Measurements from ENCODE around the gene GRID1. TPM values are rescaled to one million over a fixed set of nuclear protein-coding genes. Genes with fewer than 3 reads are reported as not detected.
"Not testable (repeated sequence)": the region's sequence is repeated elsewhere in the genome, so short reads cannot be mapped to it uniquely, and the experiment has no call there.

The GRID1 gene
- total RNA-seq, 1 experiment from 2014 or later = 0.05 TPM

DNA sequence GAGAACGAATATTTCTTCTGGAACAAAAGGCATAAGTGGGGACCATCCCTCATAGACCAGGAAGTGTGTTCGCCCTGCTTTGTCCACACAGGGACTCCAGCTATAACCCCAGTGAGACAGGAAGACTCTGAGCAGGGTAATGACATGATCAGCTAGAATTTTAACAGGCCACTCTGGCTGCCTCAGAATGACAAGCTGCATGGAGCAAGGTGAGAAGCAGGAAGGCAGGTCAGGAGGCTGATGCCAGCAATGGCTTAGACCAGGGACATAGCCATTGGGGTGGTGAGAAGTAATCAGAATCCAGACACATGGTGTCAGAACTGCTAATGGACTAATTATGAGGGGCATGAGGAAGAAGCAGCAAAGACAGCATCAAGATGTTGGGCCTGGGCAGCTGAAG, 264.6 kb downstream of the GRID1 start:
- no peak for DNase-seq (ENCODE audit: extremely low read depth, low read depth)

DNA sequence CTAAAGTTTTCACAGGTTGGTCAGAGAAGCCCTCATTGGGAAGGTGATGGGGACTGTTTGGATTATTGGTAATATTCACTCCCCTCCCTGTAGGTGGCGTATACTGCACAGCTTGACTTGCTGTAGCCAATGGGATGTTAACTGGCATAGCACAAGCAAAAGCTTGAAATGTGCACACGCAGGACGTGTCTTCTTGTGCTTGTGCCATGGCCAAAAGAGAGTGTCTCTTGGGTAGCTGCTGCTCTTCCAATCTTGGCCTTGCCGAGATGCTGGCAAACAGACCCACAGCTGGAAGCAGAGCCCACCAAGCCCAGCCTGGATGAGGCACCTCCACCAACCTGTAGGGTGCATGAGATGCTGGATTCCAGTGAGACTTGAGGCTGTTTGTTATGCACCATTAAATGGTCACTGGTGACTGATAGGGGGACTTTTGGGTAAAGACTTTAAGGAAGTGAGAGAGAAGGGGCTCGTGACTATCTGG, 266.0 kb downstream of the GRID1 start:
- DNase-seq (ENCODE audit: extremely low read depth, low read depth) = peak; percentile 23

DNA sequence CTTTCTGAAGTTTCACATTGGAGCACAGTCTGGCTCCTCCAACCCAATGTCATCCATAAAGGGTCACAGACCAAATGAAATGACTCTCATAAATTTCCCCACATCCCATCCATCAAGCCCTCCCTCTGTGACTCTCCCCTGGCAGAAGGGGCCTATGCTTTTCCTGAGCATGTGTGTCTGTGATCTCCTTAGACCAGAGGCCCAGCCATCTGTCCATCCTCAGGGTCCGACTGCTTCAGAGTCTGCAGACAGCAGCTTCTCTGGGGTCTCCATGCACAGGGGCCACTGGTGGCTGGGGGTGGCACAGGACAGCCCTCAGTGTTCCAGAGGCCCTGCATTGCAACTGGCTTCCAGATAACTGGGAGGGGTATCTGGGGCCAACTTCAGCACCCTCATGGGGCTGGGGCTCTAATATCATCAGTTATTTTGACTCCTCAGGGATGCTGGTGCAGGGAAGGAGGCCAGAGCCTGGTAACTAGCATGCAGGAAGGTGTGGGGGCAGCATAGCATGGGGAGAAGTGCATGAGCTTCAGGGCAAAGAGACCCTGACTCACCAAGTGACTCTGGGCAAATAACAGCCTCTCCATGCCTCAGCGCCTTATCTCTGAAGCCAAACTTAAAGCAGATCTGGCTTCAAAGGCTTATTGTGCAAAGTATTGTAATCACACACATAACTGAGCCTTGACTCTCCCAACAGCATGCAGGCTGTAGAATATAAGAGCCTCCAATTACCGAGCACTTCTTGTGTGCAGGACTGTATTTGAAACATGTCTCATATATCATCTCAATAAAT, 266.9 kb downstream of the GRID1 start:
- no peak for DNase-seq (ENCODE audit: extremely low read depth, low read depth)

DNA sequence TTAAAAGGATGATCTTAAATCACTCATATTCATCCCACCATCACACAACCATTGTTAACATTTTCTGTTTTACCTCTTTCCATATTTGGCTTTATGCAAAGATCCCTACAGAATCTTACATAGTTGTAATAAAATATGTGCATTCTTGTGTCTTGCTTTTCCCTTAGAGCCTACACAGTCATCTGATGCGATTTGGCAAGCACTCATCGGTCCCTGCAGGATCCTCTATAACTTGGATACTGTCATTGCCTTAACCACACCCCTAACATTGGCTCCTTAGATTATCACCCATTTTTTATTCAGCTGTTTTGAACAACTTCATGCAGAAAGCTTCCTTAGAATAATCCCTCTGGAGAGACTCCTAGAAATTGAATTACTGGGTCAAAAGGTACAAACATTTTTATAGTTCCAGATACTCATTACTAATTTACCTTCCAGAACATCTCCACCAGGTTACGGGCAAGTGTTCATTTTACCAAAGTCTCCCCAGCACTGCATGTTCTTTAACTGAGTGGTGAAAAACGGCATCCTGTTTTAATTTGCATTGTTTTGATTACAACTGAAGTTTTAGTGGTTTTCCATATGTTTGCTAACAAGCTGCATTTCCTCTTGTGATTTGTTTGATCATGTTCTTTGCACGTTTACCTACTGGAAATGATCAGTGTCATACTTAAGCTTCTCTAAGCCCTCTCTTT, 268.3 kb downstream of the GRID1 start:
- no peak for DNase-seq (ENCODE audit: extremely low read depth, low read depth)

DNA sequence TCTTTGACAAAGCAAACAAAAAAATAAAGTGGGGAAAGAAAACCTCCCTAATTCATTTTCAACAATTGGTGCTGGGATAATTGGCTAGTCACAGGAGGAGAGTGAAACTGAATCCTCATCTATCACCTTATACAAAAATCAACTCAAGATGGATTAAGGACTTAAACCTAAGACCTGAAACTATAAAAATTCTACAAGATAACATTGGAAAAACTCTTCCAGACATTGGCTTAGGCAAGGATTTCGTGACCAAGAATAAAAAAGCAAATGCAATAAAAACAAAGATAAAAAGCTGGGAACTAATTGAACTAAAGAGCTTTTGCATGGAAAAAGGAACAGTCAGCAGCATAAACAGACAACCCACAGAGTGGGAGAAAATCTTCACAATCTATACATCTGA, 271.5 kb downstream of the GRID1 start:
- DNase-seq (ENCODE audit: extremely low read depth, low read depth) = not testable (repeated sequence)

DNA sequence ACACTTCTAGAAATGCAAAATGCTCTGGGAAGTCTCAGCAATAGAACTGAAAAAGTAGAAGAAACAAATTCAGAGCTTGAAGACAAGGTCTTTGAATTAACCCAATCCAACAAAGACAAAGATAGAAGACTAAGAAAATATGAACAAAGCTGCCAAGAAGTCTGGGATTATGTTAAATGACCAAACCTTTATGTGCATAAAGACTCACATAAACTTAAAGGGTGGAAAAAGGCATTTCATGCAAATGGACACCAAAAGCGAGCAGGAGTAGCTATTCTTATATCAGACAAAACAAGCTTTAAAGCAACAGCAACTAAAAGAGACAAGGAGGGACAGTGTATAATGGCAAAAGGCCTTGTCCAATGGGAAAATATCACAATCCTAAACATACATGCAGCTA, 274.3 kb downstream of the GRID1 start:
- not testable (repeated sequence) for DNase-seq (ENCODE audit: extremely low read depth, low read depth)

DNA sequence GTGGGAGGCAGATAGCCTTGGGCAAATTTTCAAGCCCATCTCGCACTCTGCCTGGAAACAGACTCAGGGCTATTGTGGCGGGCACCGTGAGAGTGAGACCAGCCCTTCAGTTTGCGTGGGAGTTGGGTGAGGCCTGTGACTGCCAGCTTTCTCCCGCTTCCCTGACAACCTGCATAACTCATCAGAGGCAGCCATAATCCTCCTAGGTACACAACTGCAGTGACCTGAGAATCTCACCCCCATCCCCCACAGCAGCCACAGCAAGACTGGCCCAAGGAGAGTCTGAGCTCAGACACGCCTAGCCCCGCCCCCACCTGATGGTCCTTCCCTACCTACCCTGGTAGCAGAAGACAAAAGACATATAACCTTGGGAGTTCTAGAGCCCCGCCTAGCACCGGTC, 275.4 kb downstream of the GRID1 start:
- DNase-seq (ENCODE audit: extremely low read depth, low read depth) = no peak

DNA sequence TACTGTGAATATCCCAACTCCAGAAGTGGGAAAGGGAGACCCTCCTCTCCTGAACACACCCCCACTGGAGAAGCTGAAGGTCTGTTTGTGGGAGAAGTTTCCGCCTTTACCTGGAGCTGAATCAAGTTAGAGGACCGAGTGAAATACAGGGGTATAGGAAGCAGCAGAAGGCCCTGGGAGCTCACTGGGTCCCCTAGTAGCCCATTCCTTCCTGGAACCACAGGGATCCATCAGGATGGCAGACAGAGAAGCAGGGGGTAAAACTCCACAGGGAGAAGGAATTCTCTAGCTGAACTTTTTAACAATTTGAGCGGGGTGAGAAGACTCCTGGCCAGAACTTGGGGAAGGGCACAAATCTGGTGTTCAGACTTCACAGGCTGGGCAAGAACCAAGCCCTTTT, 275.8 kb downstream of the GRID1 start:
- no peak for DNase-seq (ENCODE audit: extremely low read depth, low read depth)

DNA sequence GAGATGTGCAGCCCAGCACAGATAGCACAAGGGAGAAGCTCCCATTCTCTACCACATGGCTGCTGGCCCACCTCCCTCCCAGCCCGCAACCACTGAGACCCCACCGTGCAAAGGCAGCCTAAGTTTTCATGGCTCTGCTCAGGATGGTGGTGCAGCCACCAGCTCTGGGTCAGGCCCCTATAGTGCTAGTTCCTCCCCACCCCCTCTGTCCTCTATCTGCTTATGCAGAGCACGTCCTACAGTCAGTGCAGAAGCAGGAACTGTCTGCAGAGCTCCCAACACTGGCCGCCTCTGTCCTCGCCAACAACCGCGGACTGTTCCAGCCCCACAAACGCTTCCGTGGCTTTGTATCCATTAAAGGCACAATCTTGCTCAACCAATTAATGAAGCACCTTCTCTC, 278.9 kb downstream of the GRID1 start:
- DNase-seq (ENCODE audit: extremely low read depth, low read depth) = no peak

DNA sequence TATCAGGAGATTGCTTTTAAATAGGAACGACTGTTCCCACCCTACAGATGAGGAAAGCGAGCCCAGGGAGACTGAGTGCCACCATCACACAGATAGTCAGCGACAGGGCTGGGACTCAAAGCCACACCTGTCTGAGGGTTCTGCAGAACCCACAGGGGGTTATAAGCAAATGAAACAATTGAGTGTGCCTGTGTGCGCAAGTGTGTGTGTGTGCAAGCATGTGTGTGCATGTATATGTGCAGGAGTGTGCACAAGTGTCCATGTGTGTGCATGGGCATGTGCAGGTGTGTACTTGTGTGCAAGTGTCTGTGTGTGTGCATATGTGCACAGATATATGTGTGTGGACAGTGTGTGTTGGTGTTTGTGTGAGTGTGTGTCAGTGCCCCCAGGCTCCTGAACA, 280.2 kb downstream of the GRID1 start:
- no peak for DNase-seq (ENCODE audit: extremely low read depth, low read depth)

DNA sequence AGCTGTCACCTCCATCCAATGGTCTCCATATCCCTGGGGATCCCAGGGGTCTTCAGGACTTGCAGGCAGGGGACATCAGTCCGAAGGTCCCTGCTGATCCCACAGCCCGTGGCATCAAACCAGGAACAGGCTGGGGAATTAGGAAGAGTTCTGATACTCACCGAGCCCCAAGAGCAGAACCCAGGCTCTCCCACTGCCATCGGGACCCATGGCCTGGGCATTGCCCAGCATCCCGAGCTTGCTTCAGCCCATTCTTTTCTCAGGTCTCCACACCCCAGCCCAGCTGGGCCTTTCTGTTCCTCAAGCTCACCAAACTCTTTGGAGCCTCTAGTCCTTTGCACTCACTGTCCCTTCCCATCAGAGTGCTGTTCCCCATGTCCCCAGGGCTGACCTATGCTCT, 280.9 kb downstream of the GRID1 start:
- DNase-seq (ENCODE audit: extremely low read depth, low read depth) = no peak

DNA sequence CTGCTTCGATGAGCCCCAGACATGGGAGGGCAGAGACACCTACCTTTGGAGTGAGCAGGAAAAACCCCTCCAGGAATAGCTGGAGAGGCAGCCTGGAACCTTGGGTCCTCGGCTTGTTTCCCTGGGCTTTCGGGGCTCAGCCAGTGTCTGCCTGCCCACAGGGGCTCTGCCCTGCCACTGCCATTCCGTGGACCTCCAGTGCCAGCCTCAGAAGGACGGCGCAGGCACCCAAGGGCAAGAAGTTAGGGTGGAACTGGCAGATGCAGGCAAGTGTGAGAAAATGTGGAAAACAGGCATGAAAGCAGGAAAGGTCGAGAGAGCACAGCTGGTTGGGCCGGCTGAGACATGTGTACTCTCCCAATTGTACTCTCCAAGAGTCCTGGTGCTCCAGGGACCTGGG, 281.5 kb downstream of the GRID1 start:
- DNase-seq (ENCODE audit: extremely low read depth, low read depth) = no peak

DNA sequence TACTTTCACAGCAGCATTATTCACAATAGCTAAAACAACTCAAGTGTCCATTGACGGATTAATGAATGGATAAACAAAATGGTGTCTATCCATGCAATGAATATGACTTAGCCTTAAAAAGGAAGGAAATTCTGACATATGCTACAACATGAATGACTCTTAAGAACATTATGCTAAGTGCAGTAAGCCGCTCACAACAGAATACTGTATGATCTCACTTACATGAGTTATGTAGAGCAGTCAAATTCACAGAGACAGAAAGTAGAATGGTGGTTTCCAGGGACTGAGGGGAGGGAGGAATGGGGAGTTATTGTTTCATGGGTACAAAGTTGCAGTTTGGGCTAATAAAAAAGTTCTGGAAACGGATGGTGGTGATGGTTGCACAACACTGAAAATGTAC, 282.0 kb downstream of the GRID1 start:
- no peak for DNase-seq (ENCODE audit: extremely low read depth, low read depth)

DNA sequence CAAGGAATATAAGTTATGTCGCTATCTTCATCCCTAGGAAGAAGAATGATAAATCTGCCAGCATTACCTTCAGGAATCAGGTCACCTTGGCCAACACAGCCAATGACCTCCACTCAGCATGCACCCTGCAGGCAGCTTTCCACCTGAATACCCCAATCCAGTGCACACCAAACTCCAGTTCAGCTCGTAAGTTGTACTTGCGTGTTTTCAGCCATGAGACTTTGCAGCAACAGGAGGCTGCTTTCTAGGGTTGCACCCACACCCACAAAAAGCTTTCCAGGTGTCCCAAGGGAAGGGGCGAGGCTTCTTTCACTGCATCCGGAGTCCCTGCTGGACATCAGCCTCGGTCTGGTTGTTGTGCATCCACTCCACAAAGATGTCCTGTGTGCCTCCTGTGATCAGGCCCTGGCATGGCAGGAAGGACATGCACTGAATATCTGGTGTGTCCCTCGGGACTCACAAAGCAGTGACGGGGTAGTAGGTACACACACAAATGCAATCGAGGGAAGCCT, 282.9 kb downstream of the GRID1 start:
- no peak for DNase-seq (ENCODE audit: extremely low read depth, low read depth)

DNA sequence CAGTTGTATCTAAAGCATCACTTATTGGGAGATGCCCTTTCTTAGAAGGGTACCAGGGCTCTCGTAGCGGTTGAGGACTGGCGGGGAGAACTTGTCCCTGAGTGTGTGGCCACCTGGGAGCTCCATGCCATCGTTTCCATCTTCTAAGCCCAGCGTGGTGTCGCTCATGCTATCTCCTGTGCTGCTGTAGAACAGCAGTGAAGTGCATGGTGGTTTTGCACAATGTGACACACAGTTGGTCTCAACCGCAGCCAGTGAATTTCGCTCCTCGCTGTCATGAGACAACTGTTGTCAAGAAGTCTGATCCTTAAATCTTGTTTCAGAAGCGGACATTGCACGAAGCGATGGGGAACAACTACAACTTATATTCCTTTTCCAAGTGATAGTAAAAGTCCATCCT, 283.4 kb downstream of the GRID1 start:
- no peak for DNase-seq (ENCODE audit: extremely low read depth, low read depth)

DNA sequence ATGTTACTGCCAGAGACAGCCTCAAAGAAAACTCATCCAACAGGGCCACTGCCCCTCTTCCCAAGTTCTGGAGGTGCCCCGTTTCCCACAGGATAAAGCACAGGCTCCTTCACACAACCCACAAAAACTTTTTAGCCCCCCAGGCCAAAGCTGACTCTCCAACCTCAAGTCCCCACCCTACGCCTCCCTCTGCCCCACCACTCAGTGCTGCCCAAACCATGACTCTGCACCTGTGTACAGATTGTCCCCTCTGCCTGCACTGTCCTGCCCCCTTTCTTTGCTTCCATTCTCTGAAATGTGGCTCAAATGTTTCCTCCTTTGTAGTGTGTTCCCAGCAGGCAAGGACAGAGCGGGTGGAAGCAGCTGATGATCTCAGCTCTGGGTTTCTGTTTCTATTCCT, 284.0 kb downstream of the GRID1 start:
- no peak for DNase-seq (ENCODE audit: extremely low read depth, low read depth)

DNA sequence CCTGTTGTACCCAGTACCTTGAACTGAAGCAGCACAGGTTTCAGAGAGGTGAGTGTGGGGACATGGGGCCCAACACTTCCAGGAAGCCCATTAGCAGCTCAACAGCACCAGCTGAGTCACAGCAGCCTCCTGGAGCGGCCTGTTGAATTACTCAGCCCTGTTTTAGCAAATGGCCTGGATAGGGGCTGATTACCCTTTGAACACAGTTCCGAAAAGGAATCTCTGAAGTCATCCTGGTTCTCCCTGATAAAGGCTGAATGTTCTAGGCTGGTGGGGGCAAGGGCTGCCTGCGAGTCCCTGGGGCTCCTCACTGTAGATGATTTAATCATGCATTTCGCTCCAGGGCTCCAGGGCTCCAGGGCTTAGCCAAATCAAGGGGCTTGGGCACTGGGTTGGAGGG, 287.5 kb downstream of the GRID1 start:
- no peak for DNase-seq (ENCODE audit: extremely low read depth, low read depth)

DNA sequence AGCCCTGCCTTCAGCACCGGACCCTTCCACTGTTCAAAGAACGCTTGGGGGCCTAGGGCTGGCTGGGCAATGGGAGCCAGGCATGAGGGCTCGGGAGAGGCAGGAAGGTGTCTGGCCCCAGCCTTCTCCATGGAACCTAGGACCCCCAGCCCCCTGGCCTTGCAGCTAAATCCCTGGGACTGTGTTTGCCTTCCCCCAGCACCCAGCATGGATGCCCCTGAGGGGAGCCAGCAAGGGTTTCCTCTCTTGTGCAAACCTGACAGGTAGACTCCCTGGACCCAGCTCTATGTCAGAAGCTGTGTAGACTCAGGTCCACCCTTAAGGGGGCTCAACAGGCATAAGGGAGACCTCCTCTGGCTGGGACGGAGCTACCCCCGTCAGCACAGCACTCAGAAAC, 288.0 kb downstream of the GRID1 start:
- DNase-seq (ENCODE audit: extremely low read depth, low read depth) = no peak

DNA sequence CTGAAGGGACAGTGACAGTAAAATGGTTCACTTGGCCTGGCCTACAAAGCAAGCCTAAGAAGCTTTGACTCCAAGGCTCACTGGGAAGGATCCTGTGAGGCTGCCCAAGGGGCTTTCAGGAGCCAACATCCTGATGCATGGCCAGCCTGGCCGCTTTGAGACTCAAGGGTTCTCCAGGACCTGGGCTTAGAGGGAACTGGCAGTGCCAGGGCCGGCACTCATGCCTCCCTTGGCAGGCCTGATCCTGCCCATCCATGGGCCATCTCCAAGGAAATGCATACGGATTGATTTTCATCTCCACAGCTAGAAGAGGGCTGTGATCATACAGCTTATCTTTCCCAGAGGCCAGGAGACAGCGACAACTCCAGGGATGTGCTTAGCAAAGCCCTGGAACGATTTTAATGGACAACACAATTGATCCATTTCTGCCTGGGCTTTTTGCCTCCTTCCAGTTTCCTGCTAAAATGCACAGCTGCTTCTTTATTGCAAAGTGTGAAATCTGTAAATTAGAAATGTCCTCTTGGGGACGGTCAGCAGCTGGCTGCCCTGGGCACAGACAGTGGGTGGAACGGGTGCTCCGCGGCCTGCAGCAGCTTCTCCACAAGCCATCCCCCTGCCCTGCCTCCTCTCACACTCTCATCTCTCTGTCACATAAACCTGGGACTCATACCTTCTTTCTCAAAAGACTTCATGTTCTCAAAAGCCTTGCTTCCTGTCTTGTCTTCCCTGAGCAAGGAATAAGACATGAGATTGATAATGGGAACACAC, 288.5 kb downstream of the GRID1 start:
- no peak for DNase-seq (ENCODE audit: extremely low read depth, low read depth)

DNA sequence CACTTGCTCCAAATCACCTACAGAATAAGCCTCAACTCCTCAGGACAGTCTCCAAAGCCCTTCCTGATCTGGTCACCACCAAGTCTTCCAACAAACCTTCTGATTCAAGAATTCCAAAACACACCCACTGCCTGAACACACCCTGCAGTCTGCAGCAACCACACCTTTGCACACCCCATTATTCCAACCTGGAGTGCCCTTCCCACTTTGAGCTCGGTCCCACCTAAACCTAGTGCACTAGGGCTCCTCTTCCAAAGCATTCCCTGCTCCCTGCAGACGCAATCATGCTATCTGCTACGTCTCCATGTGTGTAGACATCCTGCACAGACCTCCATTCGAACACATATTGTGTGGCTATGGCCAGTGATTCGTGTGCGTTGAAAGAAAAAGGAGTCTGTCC, 289.3 kb downstream of the GRID1 start:
- no peak for DNase-seq (ENCODE audit: extremely low read depth, low read depth)

DNA sequence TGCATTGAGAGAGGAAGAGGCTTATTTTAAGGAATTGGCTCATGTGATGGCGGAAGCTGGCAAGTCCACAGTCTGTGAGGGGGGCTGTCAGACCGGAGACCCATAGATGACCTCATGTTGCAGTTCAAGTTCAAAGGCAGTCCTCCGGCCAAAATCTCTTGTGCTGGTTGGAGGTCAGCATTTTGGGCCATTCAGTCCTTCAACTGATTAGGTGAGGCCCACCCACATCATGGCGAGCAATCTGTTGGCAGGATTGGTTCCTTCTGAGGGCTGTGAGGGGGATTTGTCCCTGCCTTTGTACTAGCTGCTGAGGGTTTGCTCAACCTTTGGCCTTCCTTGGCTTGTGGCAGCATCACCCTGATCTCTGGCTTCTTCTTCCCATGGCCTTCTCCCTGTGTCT, 290.1 kb downstream of the GRID1 start:
- not testable (repeated sequence) for DNase-seq (ENCODE audit: extremely low read depth, low read depth)

All from NCI-H460 (cell line).